ENCODE results near the gene RARB.
A peak's percentile ranks its signal among the peaks of the same experiment; 100 is the strongest.

Gene RARB

GRCh38 chr3:25515171-25515570 is 87.1 kb downstream of the RARB start:
- no peaks in the 10 kb centered on the region for H3K9me3 ChIP-seq (ENCODE audit: control insufficient read depth, insufficient read depth, low read length)
- H3K27me3 ChIP-seq (ENCODE audit: control insufficient read depth, insufficient read depth, low read length), result no peaks in the 10 kb centered on the region
- no peak overlapping the region for H3K27ac ChIP-seq (ENCODE audit: low read length)
- no peak overlapping the region for H3K4me3 ChIP-seq (ENCODE audit: low read length)
- DNase-seq (ENCODE audit: low read depth, low spot score), result no peak
- H3K4me1 ChIP-seq (ENCODE audit: control insufficient read depth, insufficient read depth, low read length), result no peaks in the 10 kb centered on the region
- H3K36me3 ChIP-seq (ENCODE audit: control insufficient read depth, insufficient read depth, low read length), result no peaks in the 10 kb centered on the region

GRCh38 chr3:25520926-25521559 is 93.0 kb downstream of the RARB start:
- no peaks in the 10 kb centered on the region for H3K4me1 ChIP-seq (ENCODE audit: control insufficient read depth, insufficient read depth, low read length)
- H3K27ac ChIP-seq (ENCODE audit: low read length), result no peak overlapping the region
- no peak overlapping the region for H3K4me3 ChIP-seq (ENCODE audit: low read length)
- no peaks in the 10 kb centered on the region for H3K27me3 ChIP-seq (ENCODE audit: control insufficient read depth, insufficient read depth, low read length)
- no CpG with 5 or more reads among the region's 8 CpGs for WGBS (ENCODE audit: insufficient coverage, insufficient read length)
- DNase-seq (ENCODE audit: low read depth, low spot score), result no peak
- no peaks in the 10 kb centered on the region for H3K36me3 ChIP-seq (ENCODE audit: control insufficient read depth, insufficient read depth, low read length)
- no peaks in the 10 kb centered on the region for H3K9me3 ChIP-seq (ENCODE audit: control insufficient read depth, insufficient read depth, low read length)

GRCh38 chr3:25527336-25527735 is 99.3 kb downstream of the RARB start:
- no peak overlapping the region for H3K27ac ChIP-seq (ENCODE audit: low read length)
- H3K4me3 ChIP-seq (ENCODE audit: low read length), result no peak overlapping the region
- no CpG with 5 or more reads among the region's 3 CpGs for WGBS (ENCODE audit: insufficient coverage, insufficient read length)
- DNase-seq (ENCODE audit: low read depth, low spot score), result no peak
- no peaks in the 10 kb centered on the region for H3K27me3 ChIP-seq (ENCODE audit: control insufficient read depth, insufficient read depth, low read length)
- H3K9me3 ChIP-seq (ENCODE audit: control insufficient read depth, insufficient read depth, low read length), result no peaks in the 10 kb centered on the region
- no peaks in the 10 kb centered on the region; the same call in 1 of the 2 replicates for H3K4me1 ChIP-seq (ENCODE audit: control insufficient read depth, insufficient read depth, low read length)
- no peaks in the 10 kb centered on the region for H3K36me3 ChIP-seq (ENCODE audit: control insufficient read depth, insufficient read depth, low read length)

GRCh38 chr3:25527801-25528200 is 99.7 kb downstream of the RARB start:
- no peaks in the 10 kb centered on the region; the same call in 1 of the 2 replicates for H3K4me1 ChIP-seq (ENCODE audit: control insufficient read depth, insufficient read depth, low read length)
- no peak for DNase-seq (ENCODE audit: low read depth, low spot score)
- H3K4me3 ChIP-seq (ENCODE audit: low read length), result no peak overlapping the region
- H3K27me3 ChIP-seq (ENCODE audit: control insufficient read depth, insufficient read depth, low read length), result no peaks in the 10 kb centered on the region
- H3K9me3 ChIP-seq (ENCODE audit: control insufficient read depth, insufficient read depth, low read length), result no peaks in the 10 kb centered on the region
- no CpG with 5 or more reads among the region's 4 CpGs for WGBS (ENCODE audit: insufficient coverage, insufficient read length)
- H3K36me3 ChIP-seq (ENCODE audit: control insufficient read depth, insufficient read depth, low read length), result no peaks in the 10 kb centered on the region
- H3K27ac ChIP-seq (ENCODE audit: low read length), result no peak overlapping the region

GRCh38 chr3:25531971-25532370 is 103.9 kb downstream of the RARB start:
- no peak overlapping the region for H3K27ac ChIP-seq (ENCODE audit: low read length)
- H3K36me3 ChIP-seq (ENCODE audit: control insufficient read depth, insufficient read depth, low read length), result no peaks in the 10 kb centered on the region
- H3K9me3 ChIP-seq (ENCODE audit: control insufficient read depth, insufficient read depth, low read length), result no peaks in the 10 kb centered on the region
- H3K4me1 ChIP-seq (ENCODE audit: control insufficient read depth, insufficient read depth, low read length), result no peaks in the 10 kb centered on the region; the same call in 1 of the 2 replicates
- H3K27me3 ChIP-seq (ENCODE audit: control insufficient read depth, insufficient read depth, low read length), result no peaks in the 10 kb centered on the region
- no peak for DNase-seq (ENCODE audit: low read depth, low spot score)
- no peak overlapping the region for H3K4me3 ChIP-seq (ENCODE audit: low read length)

GRCh38 chr3:25532431-25533162 is 104.5 kb downstream of the RARB start:
- DNase-seq (ENCODE audit: low read depth, low spot score), result peak; percentile 48
- Histone ChIP-seq H3K4me1 (ENCODE audit: control insufficient read depth, insufficient read depth, low read length) (no peaks in the 10 kb centered on the region; the same call in 1 of the 2 replicates), H3K27me3 (ENCODE audit: control insufficient read depth, insufficient read depth, low read length) (no peaks in the 10 kb centered on the region), H3K36me3 (ENCODE audit: control insufficient read depth, insufficient read depth, low read length) (no peaks in the 10 kb centered on the region), H3K27ac (ENCODE audit: low read length) (no peak overlapping the region), H3K9me3 (ENCODE audit: control insufficient read depth, insufficient read depth, low read length) (no peaks in the 10 kb centered on the region), H3K4me3 (ENCODE audit: low read length) (no peak overlapping the region)
- WGBS (ENCODE audit: insufficient coverage, insufficient read length), result no CpG with 5 or more reads among the region's 3 CpGs

GRCh38 chr3:25533399-25533798 is 105.3 kb downstream of the RARB start:
- no peak overlapping the region for H3K4me3 ChIP-seq (ENCODE audit: low read length)
- no peaks in the 10 kb centered on the region for H3K4me1 ChIP-seq (ENCODE audit: control insufficient read depth, insufficient read depth, low read length)
- no peaks in the 10 kb centered on the region for H3K27me3 ChIP-seq (ENCODE audit: control insufficient read depth, insufficient read depth, low read length)
- no peak for DNase-seq (ENCODE audit: low read depth, low spot score)
- H3K36me3 ChIP-seq (ENCODE audit: control insufficient read depth, insufficient read depth, low read length), result no peaks in the 10 kb centered on the region
- H3K27ac ChIP-seq (ENCODE audit: low read length), result no peak overlapping the region
- no CpG with 5 or more reads among the region's 2 CpGs for WGBS (ENCODE audit: insufficient coverage, insufficient read length)
- no peaks in the 10 kb centered on the region for H3K9me3 ChIP-seq (ENCODE audit: control insufficient read depth, insufficient read depth, low read length)

GRCh38 chr3:25534007-25534406 is 105.9 kb downstream of the RARB start:
- no peak overlapping the region for H3K4me3 ChIP-seq (ENCODE audit: low read length)
- no CpG with 5 or more reads among the region's 1 CpG for WGBS (ENCODE audit: insufficient coverage, insufficient read length)
- no peaks in the 10 kb centered on the region for H3K27me3 ChIP-seq (ENCODE audit: control insufficient read depth, insufficient read depth, low read length)
- no peaks in the 10 kb centered on the region for H3K4me1 ChIP-seq (ENCODE audit: control insufficient read depth, insufficient read depth, low read length)
- no peaks in the 10 kb centered on the region for H3K9me3 ChIP-seq (ENCODE audit: control insufficient read depth, insufficient read depth, low read length)
- no peaks in the 10 kb centered on the region for H3K36me3 ChIP-seq (ENCODE audit: control insufficient read depth, insufficient read depth, low read length)
- H3K27ac ChIP-seq (ENCODE audit: low read length), result no peak overlapping the region
- no peak for DNase-seq (ENCODE audit: low read depth, low spot score)

GRCh38 chr3:25536521-25537391 is 108.7 kb downstream of the RARB start:
- H3K27ac ChIP-seq (ENCODE audit: low read length), result no peak overlapping the region
- H3K9me3 ChIP-seq (ENCODE audit: control insufficient read depth, insufficient read depth, low read length), result no peaks in the 10 kb centered on the region
- no peaks in the 10 kb centered on the region for H3K27me3 ChIP-seq (ENCODE audit: control insufficient read depth, insufficient read depth, low read length)
- H3K4me1 ChIP-seq (ENCODE audit: control insufficient read depth, insufficient read depth, low read length), result no peaks in the 10 kb centered on the region
- H3K4me3 ChIP-seq (ENCODE audit: low read length), result no peak overlapping the region
- no peaks in the 10 kb centered on the region for H3K36me3 ChIP-seq (ENCODE audit: control insufficient read depth, insufficient read depth, low read length)
- no peak for DNase-seq (ENCODE audit: low read depth, low spot score)
- no CpG with 5 or more reads among the region's 7 CpGs for WGBS (ENCODE audit: insufficient coverage, insufficient read length)

- no peak overlapping the region for H3K4me3 ChIP-seq (ENCODE audit: low read length)
- no peak for DNase-seq (ENCODE audit: low read depth, low spot score)
- H3K27me3 ChIP-seq (ENCODE audit: control insufficient read depth, insufficient read depth, low read length), result no peaks in the 10 kb centered on the region
These were observed 109.5 kb downstream of the RARB start for GRCh38 chr3:25537516-25537915.

More at GRCh38 chr3:25537516-25537915, 109.5 kb downstream of the RARB start:
- no CpG with 5 or more reads among the region's 3 CpGs for WGBS (ENCODE audit: insufficient coverage, insufficient read length)
- no peaks in the 10 kb centered on the region for H3K36me3 ChIP-seq (ENCODE audit: control insufficient read depth, insufficient read depth, low read length)
- no peaks in the 10 kb centered on the region for H3K4me1 ChIP-seq (ENCODE audit: control insufficient read depth, insufficient read depth, low read length)
- no peaks in the 10 kb centered on the region for H3K9me3 ChIP-seq (ENCODE audit: control insufficient read depth, insufficient read depth, low read length)
- no peak overlapping the region for H3K27ac ChIP-seq (ENCODE audit: low read length)
